HG03066 (cell line): ENCODE data around the gene CLPX.
"Not testable (repeated sequence)": the region's sequence is repeated elsewhere in the genome, so short reads cannot be mapped to it uniquely, and the experiment has no call there.

Source experiments
- ATAC-seq: cut with Tn5 transposase; IDR thresholded peaks from one replicate; pipeline ENCODE4 v1.9.1; 2021; ENCODE audit warnings: low read depth; ENCODE audit not compliant: unreplicated experiment

CLPX gene

DNA sequence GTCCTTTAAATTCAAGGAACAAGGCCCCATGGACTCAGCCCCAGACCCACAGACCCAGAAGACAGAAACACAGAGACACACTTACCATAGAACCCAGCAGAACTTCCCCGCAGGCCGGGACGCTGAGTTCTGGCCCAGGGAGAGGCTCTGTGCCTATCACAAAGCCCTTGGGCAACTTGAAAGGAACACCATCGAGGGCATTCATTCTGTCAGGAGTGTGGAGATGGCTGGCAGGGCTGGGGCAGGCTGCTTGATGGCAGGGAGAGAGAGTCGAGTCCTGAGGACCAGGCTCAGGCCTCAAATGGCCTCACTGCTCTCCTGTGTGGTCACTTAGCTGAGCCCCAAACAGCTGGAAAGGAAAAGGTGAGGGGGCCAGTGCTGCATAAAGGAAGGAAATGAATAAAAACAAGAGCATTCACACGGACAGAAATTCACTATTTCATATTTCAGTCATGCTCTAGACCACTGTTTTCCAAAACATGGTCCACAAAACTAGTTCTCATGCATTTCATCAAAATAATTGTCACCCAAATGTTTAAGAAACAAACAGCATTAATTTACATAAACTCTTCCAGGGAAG lies 79.0 kb downstream of the CLPX start:
- no peak for ATAC-seq

DNA sequence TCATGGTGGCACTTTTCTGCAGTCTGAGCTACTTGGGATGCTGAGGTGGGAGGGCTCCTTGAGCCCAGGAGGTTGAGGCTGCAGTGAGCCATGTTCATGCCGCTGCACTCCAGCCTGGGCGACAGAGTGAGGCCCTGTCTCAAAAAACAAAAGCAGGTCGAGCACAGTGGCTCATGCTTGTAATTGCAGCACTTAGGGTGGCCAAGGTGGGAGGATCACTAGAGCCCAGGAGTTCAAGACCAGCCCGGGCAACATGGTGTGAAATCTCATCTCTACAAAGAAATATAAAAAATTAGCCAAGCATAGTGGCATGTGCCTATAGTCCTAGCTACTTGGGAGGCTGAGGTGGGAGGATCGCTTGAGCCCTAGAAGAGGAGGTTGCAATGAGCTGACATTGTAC lies 80.1 kb downstream of the CLPX start:
- no peak for ATAC-seq

DNA sequence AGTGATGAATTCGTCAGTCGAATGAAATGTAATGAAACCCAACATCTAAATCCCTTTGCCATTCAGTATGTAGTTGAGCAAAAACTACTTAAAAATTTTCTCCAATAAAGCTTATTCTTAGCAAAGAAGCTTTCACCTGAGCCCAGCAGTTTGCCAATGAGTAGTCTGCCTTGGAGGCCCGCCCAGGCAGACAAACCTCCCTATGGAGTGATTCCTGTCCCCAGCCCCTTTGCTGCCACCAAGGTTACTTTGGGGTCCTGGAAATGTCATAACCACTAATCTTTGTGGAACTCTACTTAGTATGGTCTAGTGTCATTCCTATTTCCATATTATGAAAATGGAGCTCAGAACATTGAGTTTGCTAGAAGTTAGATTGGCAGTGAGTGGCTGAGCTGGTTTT lies 82.2 kb downstream of the CLPX start:
- no peak for ATAC-seq

DNA sequence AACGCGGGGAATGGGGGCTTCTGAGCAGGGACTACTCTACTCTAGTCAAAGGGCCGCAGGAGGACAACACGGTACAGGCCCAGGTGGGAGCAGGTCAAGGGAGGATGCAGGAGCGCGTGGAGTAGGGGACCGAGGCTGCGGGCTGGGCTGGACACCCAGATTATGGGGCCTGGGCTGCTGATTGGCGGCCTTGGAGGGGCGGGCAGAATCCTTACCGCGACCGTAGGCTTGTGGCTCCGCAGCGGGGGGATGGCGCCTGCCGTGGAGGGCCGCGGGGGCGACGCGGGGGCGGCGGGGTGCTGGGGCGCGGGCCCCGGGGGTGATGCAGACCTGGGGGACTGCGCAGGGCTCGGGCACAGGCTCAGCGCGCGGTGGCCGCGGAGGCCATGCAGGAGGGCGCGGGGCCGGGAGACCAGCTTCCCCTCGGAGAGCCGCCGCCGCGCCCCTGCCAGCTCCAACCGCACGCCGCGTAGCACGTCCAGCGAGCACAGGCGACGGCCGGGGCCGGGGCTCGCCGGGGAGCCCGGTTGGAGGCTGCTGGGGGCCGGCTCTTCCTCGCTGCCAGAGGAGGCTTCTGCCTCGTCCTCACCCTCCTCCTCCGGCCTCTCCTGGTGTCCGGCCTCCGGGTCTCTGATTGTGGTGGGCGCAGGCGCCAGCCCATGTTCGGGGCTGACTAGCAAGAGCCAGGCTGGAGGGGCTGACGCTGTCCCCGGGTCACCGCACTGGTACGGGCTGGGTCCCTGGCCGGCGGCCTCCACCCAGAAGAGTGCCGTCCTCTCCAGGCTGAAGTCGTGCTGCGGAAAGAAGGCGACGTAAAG lies 83.0 kb downstream of the CLPX start:
- ATAC-seq: no peak

DNA sequence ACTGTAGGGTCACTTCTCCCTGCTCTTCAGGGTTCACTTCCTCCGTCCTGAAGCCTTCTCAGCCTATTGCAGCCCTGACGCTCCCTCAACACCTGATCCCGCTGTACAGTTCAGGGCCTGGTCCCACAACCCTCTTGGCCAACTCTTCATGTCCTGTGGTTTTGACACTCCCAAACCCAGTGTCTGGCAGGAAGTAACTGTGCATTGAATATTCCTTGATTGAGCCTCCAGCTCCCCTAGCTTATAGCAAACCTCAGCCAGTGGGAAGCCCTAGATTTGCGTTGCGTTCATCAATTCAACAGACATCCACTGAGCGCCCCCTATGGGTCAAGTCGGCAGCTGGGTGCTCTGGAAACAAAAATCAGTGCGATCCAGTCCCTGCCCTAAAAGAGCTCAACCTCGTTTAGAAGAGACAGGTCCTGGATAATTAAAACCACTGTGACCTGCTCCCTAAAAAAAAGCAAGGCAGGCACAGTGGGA lies 83.7 kb downstream of the CLPX start:
- no peak for ATAC-seq

DNA sequence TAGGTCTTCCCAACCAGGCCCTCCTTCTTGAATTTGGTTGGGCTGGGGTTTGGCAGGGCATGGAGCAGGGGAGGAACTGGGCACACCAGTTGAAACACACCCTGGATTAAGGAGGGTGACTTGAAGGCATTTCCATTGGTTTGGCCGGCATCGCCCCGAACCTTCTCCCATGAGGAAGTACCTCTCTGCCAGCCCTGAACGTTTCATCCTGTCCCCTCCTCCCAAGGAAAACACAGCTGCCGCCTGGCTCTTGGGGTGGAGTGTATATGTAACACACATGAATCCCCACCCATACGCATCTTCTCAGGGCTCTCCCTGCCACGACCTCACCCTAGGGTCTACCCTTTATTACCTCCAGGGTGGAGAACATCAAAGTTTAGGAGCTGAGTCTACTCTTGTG lies 84.7 kb downstream of the CLPX start:
- ATAC-seq: no peak

DNA sequence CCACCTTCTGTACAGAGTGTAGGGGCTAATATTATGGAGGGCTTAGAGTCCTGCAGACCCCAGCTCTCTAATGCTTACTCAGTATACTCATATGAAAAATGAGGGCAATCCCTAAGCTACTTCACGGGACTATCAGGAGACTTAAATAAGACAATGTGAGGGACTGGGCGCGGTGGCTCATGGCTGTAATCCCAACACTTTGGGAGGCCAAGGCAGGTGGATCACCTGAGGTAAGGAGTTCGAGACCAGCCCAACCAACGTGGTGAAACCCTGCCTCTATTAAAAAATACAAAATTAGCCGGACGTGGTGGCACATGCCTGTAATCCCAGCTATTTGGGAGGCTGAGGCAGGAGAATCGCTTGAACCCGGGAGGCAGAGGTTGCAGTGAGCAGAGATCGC lies 85.3 kb downstream of the CLPX start:
- ATAC-seq: not testable (repeated sequence)

DNA sequence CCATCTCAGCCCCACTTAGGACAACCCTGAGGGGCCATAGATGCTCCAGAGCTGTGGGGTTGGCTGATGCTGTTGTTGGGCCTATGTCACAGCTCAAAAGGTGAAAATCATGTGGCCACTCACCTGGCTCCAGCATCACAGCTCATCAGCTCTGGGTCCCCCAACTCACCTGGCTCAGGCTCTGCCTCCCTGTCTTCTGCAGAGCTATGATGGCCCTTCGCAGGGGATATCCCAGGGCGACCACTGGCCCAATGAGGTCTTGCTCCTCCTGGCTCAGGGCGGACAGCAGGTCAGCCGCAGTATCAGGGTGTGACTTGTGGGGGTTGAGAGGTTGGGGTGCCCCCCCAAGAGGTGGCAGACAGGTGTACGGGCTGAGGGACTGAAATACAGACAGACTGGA lies 85.8 kb downstream of the CLPX start:
- ATAC-seq: no peak
